ENCODE data around the gene TSACC. TPM values are rescaled to one million over a fixed set of nuclear protein-coding genes. Genes with fewer than 3 reads are reported as not detected.

TSACC gene
- total and polyA plus RNA-seq, 9 of the 15 experiments (the other 6 are each of a cell fraction or from before 2014, with no cell fraction given): 0.45 to 7.4 (median 2.6) TPM

DNA sequence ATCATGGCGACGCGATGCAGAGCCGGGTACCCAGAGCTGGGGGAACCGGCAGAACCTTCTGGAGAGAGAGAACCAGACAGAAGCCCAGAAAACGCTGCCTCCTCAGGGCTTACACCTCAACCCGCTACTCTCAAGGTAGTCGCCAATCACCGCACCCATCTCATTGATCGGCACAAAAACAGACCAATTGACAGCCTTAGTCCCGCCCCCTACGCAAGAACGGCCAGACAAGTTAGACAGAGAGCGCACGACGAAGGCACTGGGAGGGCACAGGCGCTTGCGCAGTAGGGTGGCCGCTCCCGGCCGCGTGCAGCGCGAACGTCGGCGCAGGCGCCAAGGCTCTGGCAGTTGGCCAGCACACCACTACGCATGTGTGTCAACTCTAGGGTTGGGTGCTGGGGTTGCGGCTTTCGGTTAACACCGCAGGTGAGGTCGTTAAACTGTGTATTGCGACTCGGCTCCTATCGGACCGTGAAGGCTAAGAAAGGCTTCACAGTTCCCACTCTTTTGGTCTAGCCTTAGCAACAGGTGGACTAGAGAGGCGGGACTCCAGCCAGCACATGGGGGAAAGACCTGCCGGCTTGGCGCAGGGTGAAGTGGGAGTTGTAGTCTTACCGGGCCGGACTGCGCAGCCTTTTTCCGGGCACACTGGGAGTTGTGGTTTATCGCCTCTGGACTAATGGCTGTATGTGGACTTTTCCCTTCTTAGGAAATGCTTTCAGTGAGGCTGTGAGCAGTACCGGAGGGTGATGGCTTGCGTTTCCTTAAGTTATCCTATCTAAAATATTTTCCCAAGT is at the start of gene TSACC, which contains the start of gene CCT3 (continued):
- TF ChIP-seq GTF2E2 (tag; IDR thresholded peaks at IDR 0.05) (no peak), EP400 (IDR thresholded peaks at IDR 0.05) (peak; percentile 97), MTA2 (IDR thresholded peaks at IDR 0.05; ENCODE audit: low read depth) (no peak), NR2C2 (CRISPR knock-in tag; IDR thresholded peaks at IDR 0.05) (0 out of 2 replicates have a peak, but pooled peaks have one; percentile 47), NR2C2 (tag; IDR thresholded peaks at IDR 0.05) (peak; percentile 92), ZKSCAN8 (CRISPR knock-in tag; IDR thresholded peaks at IDR 0.05) (no peak), FOXK1 (CRISPR knock-in tag; IDR thresholded peaks at IDR 0.05; ENCODE audit: borderline replicate concordance) (peak; percentile 74; the same call in 1 of the 2 replicates), HDAC8 (tag; IDR thresholded peaks at IDR 0.05) (no peak), PRPF4 (IDR thresholded peaks at IDR 0.05; ENCODE audit: insufficient read depth, low read depth, low read length, poor library complexity, severe bottlenecking) (no peak)
- TF ChIP-seq, protein P1, sequence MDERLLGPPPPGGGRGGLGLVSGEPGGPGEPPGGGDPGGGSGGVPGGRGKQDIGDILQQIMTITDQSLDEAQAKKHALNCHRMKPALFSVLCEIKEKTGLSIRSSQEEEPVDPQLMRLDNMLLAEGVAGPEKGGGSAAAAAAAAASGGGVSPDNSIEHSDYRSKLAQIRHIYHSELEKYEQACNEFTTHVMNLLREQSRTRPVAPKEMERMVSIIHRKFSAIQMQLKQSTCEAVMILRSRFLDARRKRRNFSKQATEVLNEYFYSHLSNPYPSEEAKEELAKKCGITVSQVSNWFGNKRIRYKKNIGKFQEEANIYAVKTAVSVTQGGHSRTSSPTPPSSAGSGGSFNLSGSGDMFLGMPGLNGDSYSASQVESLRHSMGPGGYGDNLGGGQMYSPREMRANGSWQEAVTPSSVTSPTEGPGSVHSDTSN (CRISPR knock-in tag; IDR thresholded peaks at IDR 0.05; ENCODE audit: low read depth): peak; percentile 95
- TF ChIP-seq, protein P1 (tag; conservative IDR thresholded peaks at IDR 0.05; ENCODE audit: low read depth): peak; percentile 99
- TF ChIP-seq, protein P2, sequence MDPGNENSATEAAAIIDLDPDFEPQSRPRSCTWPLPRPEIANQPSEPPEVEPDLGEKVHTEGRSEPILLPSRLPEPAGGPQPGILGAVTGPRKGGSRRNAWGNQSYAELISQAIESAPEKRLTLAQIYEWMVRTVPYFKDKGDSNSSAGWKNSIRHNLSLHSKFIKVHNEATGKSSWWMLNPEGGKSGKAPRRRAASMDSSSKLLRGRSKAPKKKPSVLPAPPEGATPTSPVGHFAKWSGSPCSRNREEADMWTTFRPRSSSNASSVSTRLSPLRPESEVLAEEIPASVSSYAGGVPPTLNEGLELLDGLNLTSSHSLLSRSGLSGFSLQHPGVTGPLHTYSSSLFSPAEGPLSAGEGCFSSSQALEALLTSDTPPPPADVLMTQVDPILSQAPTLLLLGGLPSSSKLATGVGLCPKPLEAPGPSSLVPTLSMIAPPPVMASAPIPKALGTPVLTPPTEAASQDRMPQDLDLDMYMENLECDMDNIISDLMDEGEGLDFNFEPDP (CRISPR knock-in tag; IDR thresholded peaks at IDR 0.05): no peak
- TF ChIP-seq, protein P3, sequence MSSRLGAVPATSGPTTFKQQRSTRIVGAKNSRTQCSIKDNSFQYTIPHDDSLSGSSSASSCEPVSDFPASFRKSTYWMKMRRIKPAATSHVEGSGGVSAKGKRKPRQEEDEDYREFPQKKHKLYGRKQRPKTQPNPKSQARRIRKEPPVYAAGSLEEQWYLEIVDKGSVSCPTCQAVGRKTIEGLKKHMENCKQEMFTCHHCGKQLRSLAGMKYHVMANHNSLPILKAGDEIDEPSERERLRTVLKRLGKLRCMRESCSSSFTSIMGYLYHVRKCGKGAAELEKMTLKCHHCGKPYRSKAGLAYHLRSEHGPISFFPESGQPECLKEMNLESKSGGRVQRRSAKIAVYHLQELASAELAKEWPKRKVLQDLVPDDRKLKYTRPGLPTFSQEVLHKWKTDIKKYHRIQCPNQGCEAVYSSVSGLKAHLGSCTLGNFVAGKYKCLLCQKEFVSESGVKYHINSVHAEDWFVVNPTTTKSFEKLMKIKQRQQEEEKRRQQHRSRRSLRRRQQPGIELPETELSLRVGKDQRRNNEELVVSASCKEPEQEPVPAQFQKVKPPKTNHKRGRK (tag; IDR thresholded peaks at IDR 0.05): no peak
- TF ChIP-seq, protein P4, sequence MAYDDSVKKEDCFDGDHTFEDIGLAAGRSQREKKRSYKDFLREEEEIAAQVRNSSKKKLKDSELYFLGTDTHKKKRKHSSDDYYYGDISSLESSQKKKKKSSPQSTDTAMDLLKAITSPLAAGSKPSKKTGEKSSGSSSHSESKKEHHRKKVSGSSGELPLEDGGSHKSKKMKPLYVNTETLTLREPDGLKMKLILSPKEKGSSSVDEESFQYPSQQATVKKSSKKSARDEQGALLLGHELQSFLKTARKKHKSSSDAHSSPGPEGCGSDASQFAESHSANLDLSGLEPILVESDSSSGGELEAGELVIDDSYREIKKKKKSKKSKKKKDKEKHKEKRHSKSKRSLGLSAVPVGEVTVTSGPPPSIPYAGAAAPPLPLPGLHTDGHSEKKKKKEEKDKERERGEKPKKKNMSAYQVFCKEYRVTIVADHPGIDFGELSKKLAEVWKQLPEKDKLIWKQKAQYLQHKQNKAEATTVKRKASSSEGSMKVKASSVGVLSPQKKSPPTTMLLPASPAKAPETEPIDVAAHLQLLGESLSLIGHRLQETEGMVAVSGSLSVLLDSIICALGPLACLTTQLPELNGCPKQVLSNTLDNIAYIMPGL (CRISPR knock-in tag; IDR thresholded peaks at IDR 0.05): 0 out of 2 replicates have a peak, but pooled peaks have one; percentile 69
- TF ChIP-seq, protein P5, sequence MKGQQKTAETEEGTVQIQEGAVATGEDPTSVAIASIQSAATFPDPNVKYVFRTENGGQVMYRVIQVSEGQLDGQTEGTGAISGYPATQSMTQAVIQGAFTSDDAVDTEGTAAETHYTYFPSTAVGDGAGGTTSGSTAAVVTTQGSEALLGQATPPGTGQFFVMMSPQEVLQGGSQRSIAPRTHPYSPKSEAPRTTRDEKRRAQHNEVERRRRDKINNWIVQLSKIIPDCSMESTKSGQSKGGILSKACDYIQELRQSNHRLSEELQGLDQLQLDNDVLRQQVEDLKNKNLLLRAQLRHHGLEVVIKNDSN (CRISPR knock-in tag; IDR thresholded peaks at IDR 0.05): peak; percentile 78
- TF ChIP-seq, protein P6, sequence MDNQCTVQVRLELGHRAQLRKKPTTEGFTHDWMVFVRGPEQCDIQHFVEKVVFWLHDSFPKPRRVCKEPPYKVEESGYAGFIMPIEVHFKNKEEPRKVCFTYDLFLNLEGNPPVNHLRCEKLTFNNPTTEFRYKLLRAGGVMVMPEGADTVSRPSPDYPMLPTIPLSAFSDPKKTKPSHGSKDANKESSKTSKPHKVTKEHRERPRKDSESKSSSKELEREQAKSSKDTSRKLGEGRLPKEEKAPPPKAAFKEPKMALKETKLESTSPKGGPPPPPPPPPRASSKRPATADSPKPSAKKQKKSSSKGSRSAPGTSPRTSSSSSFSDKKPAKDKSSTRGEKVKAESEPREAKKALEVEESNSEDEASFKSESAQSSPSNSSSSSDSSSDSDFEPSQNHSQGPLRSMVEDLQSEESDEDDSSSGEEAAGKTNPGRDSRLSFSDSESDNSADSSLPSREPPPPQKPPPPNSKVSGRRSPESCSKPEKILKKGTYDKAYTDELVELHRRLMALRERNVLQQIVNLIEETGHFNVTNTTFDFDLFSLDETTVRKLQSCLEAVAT (IDR thresholded peaks at IDR 0.05): peak in 1 of 2 experiments; percentile 62; a peak in 2 of 4 replicates

Data from K562 (cell line).